HepG2 (cell line): ENCODE measurements around the gene JAG1. TPM values are rescaled to one million over a fixed set of nuclear protein-coding genes. Genes with fewer than 3 reads are reported as not detected.

Experiments used
- AKAP8 ChIP-seq: sonication (generic); formaldehyde crosslinking; IDR thresholded peaks from 2 replicates; pipeline ENCODE4 v1.5.1; 2020; ENCODE audit warnings: mild to moderate bottlenecking, missing genetic modification reagents
- GRHL1 ChIP-seq: sonication (generic); formaldehyde crosslinking; conservative IDR thresholded peaks from 2 replicates; pipeline ENCODE4 v1.8.0; 2022; ENCODE audit warnings: missing genetic modification reagents
- HOXA5 ChIP-seq: sonication (generic); formaldehyde crosslinking; IDR thresholded peaks from 2 replicates; pipeline ENCODE4 v1.4.0; 2020; ENCODE audit warnings: missing genetic modification reagents
- MXI1 ChIP-seq: IDR thresholded peaks from 3 replicates; pipeline ENCODE4 v1.6.1; 2012; ENCODE audit warnings: low read depth, low read length, inconsistent platforms, borderline replicate concordance
- NR2F2 ChIP-seq: IDR thresholded peaks from 2 replicates; pipeline ENCODE4 v1.6.1; 2012; ENCODE audit warnings: low read depth, inconsistent platforms, borderline replicate concordance
- PHB2 ChIP-seq: fragments of 450-650 bp; IDR thresholded peaks from 2 replicates; pipeline ENCODE4 v1.6.1; 2018; ENCODE audit not compliant: partially characterized antibody
- RARG ChIP-seq: sonication (generic); formaldehyde crosslinking; IDR thresholded peaks from 2 replicates; pipeline ENCODE4 v1.4.0; 2020; ENCODE audit warnings: low read depth, mild to moderate bottlenecking, missing genetic modification reagents
- REL ChIP-seq: sonication (generic); formaldehyde crosslinking; conservative IDR thresholded peaks from 2 replicates; pipeline ENCODE4 v1.8.0; 2022; ENCODE audit warnings: mild to moderate bottlenecking, missing genetic modification reagents, moderate library complexity
- SIX4 ChIP-seq: sonication (generic); formaldehyde crosslinking; IDR thresholded peaks from 2 replicates; pipeline ENCODE4 v1.4.0; 2020; ENCODE audit warnings: missing genetic modification reagents
- TBX3 ChIP-seq: fragments of 450-650 bp; IDR thresholded peaks from 2 replicates; pipeline ENCODE4 v1.6.1; 2017; ENCODE audit warnings: antibody characterized with exemption, mild to moderate bottlenecking, inconsistent platforms, borderline replicate concordance
- ZNF18 ChIP-seq: sonication (generic); formaldehyde crosslinking; IDR thresholded peaks from 2 replicates; pipeline ENCODE4 v1.8.0; 2022; ENCODE audit warnings: mild to moderate bottlenecking, missing genetic modification reagents; ENCODE audit not compliant: insufficient replicate concordance
- ZNF383 ChIP-seq: sonication (generic); formaldehyde crosslinking; IDR thresholded peaks from 2 replicates; pipeline ENCODE4 v1.4.0; 2020; ENCODE audit warnings: missing genetic modification reagents, mild to moderate bottlenecking, borderline replicate concordance
- ZNF75D ChIP-seq: sonication (generic); formaldehyde crosslinking; IDR thresholded peaks from 2 replicates; pipeline ENCODE4 v1.8.1; 2023; ENCODE audit warnings: missing genetic modification reagents, mild to moderate bottlenecking, borderline replicate concordance
- polyA plus RNA-seq, 8 experiments: library from polyadenylated mRNA; depleted of rRNA in 3 of 8; stranded (reverse) in 7 of 8; unstranded in 1 of 8; fragments of >200 nt; fragmentation: Illumina TruSeq in 4 of 8; extraction: Trizol in 4 of 8; gene quantifications; 2 replicates each; pipeline versions ENCODE4 v1.2.1 to v1.2.3, GENCODE V29; 2011 to 2016; ENCODE audit warnings: low read depth in 4 of 8, missing spikeins in 1 of 8, mixed read lengths in 1 of 8; ENCODE audit not compliant: insufficient read depth in 1 of 8
- total RNA-seq, 5 experiments: library from RNA; depleted of rRNA; stranded (reverse); fragments of >200 nt; fragmentation: Illumina TruSeq; extraction: Trizol; gene quantifications; 2 replicates each; pipeline ENCODE4 v1.2.3, GENCODE V29; 2016; ENCODE audit warnings: low read depth in 1 of 5
- TF ChIP-seq, protein P1 (sequence below): sonication (generic); formaldehyde crosslinking; IDR thresholded peaks from 2 replicates; pipeline ENCODE4 v1.4.0; 2020; ENCODE audit warnings: mild to moderate bottlenecking, missing genetic modification reagents
- TF ChIP-seq, protein P2 (sequence below): sonication (generic); formaldehyde crosslinking; IDR thresholded peaks from 2 replicates; pipeline ENCODE4 v1.8.1; 2023; ENCODE audit warnings: mild to moderate bottlenecking, missing genetic modification reagents

JAG1 gene
- total and polyA plus RNA-seq, 2 of the 13 experiments (the other 11 are each of a cell fraction or from before 2014, with no cell fraction given) = 47.1 to 56.3 TPM

DNA sequence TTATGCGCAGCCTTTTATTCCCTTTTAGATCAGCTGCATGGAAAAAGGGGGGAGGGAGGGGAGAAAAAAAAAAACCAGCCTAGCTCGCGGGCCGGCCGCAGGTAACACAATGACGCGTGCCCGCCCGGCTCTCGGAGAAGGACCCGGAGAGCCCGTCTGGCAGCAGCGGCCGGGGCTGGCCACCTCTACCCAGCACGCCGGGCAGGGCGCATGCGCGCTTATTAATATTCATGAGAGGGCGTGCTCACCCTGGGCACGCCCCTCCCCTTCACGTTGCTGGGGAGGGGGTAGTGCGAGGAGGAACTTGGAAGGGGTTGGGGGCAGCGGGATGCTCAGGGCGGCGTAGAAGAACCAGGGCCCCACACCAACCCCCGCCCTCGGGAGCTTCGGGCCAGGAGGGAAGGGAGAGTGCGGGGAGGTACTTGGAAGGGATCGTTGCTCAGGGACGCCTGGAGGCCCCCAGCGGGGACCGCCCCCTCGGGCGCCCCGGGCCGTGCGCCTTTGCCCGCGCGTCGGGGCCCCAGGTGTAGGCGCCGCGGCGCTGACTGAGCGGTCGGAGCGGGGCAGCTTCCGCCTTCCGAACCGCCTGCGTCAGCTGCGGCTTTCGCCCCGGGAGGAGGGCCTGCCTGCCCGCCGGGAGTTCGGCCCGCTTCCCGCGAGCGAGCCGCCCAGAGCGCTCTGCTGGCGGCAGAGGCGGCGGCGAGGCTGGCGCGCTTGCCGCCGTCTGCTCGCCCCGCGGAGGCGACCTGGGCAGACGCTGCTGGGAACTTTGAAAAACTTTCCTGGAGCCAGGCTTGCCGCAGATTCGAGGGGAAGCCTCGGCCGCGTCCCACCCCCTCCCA lies at the start of gene JAG1 (continued):
- TF ChIP-seq SIX4 (CRISPR knock-in tag) (peak; percentile 20; the same call in 1 of the 2 replicates), RARG (no peak), ZNF383 (peak; percentile 39; the same call in 1 of the 2 replicates), REL (CRISPR knock-in tag) (no peak; the same call in 1 of the 2 replicates), PHB2 (no peak), TBX3 (0 out of 2 replicates have a peak, but pooled peaks have one; percentile 49), ZNF18 (peak; percentile 25), AKAP8 (CRISPR knock-in tag) (no peak), MXI1 (peak; percentile 34; the same call in 1 of the 3 replicates), GRHL1 (CRISPR knock-in tag) (no peak), HOXA5 (CRISPR knock-in tag) (peak; percentile 95; the same call in 1 of the 2 replicates), NR2F2 (no peak; the same call in 1 of the 2 replicates), ZNF75D (no peak)
- TF ChIP-seq, protein P1, sequence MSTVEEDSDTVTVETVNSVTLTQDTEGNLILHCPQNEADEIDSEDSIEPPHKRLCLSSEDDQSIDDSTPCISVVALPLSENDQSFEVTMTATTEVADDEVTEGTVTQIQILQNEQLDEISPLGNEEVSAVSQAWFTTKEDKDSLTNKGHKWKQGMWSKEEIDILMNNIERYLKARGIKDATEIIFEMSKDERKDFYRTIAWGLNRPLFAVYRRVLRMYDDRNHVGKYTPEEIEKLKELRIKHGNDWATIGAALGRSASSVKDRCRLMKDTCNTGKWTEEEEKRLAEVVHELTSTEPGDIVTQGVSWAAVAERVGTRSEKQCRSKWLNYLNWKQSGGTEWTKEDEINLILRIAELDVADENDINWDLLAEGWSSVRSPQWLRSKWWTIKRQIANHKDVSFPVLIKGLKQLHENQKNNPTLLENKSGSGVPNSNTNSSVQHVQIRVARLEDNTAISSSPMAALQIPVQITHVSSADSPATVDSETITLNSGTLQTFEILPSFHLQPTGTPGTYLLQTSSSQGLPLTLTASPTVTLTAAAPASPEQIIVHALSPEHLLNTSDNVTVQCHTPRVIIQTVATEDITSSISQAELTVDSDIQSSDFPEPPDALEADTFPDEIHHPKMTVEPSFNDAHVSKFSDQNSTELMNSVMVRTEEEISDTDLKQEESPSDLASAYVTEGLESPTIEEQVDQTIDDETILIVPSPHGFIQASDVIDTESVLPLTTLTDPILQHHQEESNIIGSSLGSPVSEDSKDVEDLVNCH (CRISPR knock-in tag) = no peak
- TF ChIP-seq, protein P2, sequence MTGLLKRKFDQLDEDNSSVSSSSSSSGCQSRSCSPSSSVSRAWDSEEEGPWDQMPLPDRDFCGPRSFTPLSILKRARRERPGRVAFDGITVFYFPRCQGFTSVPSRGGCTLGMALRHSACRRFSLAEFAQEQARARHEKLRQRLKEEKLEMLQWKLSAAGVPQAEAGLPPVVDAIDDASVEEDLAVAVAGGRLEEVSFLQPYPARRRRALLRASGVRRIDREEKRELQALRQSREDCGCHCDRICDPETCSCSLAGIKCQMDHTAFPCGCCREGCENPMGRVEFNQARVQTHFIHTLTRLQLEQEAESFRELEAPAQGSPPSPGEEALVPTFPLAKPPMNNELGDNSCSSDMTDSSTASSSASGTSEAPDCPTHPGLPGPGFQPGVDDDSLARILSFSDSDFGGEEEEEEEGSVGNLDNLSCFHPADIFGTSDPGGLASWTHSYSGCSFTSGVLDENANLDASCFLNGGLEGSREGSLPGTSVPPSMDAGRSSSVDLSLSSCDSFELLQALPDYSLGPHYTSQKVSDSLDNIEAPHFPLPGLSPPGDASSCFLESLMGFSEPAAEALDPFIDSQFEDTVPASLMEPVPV (CRISPR knock-in tag) = peak; percentile 1
